ENCODE measurements around the gene IFNLR1.

The IFNLR1 gene

DNA sequence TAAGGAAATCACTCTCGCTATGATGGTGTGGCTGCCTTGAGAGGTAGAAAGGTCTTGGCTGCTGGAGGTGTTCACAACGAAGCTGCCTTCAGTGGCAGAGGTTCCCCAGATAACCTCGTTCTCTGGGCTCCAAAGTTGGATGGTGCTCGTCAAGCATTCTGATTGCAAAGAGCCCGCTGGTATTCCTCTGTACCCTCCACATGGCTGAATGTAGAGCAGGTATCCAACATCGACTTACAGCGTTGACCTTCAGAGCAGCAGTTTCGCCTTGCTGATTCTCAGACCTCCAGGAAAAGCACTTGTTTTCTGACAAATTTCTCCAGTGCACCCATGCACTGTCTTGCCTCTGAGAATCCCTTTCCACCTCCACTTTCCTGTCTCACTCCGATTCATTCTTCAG, 39.9 kb downstream of the IFNLR1 start:
- no peak for DNase-seq

DNA sequence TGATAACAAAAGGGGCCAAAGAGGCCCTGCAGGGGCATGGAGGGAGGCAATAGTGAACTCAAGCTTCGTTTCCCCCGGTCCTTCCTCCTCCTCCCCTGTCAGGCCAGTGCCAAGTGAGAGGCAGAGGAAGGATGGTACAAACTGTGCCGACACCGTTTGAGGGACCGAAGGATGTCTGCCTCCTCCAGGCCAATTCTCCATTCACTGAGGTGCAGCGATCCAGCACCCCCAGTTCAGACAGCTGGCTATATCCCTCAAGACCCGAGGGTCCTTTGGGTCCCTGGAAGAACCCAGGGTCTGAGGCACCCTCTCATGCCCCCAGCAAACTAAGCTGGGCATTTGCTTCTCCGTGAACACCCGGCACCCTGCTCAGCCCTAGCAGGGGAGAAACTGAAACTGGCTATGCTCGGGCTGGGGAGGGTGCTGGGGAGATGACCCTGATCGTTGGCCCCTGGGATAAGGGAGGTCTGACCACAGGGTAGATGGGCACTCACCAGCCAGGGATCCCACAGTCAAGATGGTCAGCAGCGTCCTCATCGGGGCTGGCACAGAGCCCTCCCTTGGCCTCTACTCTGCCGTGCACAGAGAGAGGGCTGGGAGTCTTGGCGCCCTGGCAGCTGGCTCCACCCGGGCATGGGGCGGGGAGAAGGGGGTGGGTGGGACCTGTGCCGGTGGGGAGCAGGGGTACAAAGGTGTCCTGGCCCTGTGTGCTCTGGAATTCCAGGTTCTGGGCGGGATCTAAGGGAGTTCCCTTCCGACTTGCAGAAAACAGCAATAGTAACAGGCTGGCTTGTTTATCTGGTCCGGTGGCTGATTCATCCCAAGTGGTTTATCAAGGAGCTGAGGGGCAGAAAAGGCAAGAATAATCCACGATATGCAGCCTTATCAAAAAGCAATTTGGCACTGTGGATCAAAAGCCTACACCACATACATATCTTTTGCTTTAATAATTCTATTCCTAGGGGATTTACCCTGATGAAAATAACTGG, 44.2 kb downstream of the IFNLR1 start, which contains the start of gene IL22RA1:
IL22RA1 (minus strand) TSS at position 595 of the 989 bp plus-strand sequence; CDS start at position 537, 58 bp downstream.
- DNase-seq: no peak

DNA sequence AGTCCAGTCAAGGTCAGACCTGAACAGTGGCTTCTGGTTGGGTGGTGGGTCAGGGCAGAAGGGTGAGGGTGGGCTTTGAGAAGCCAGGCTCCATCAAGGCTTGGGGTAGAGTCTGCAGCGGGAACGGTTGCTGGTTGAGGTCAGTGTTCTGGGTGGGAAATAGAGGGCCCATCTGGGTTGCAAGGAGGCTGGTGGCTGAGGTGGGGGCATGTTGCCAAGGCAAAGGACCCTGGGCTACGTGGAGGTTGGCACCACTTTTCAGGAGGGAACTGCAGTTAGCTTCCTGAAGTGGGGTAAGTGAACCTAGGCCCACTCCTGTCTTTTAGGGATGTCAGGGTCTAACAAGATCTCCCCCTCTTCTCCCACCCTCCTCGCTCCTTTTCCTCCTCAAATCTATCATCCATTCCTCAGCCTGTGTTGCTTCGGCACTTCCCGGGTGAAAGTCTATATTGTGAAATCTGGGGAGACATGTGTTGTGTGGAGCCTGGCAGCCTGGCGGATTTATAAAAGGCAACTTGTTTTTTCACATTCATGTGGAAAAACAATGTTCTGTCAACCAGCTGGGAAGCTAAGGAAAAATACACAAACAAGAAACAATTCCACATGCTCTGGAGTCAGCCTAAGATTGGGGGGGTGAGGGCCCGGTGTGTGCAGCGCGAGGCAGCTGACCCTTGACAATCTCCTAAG, 45.6 kb downstream of the IFNLR1 start:
- no peak for DNase-seq

DNA sequence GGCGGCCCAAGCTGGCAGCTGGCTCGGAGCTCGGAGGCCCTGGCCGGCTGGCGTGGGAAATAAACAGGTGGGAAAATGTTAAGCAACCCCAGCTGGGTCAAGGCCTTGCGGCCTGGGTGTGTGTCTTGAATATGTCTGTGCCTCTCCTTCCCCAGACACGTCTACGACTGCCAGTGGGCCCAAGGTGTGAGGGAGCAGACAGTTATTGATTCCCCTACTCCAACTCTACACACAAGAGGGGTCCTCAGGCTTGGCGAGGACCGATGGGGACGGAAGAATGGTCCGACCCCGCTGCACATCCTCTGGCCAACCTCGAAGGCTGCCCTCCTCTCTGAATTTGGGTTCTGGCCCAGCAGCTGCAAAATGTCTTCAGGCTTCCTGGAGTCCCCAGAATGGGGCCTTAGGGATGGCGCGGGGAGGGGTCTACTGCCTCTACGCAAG, 46.3 kb downstream of the IFNLR1 start:
- no peak for DNase-seq

DNA sequence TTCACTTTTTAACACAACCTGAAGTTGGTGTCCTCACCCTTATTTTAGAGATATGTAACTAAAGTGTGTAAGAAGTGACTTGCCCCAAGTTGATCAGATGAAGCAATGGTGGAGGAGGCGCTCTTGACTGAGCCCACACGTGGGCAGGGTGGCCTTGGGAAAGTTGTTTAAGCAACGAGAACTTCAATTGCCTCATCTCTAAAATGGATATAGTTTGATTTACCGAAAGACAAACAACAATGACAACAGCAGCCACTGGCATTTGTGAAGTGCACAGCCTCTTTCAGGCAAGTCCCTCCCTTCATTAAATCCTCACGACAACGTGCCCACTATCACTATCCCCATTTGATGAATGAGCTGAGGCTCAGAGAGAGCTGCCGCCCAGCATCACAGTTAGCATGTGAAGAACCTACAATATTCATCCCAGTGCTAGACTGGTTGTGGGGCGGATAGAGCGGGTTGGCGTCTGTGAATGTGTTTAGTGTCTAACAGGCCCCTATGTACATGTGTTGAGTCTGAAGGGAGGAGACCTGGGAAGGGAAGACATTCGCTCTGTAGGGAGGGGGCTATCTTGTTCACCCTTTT, 47.2 kb downstream of the IFNLR1 start:
- DNase-seq: no peak

DNA sequence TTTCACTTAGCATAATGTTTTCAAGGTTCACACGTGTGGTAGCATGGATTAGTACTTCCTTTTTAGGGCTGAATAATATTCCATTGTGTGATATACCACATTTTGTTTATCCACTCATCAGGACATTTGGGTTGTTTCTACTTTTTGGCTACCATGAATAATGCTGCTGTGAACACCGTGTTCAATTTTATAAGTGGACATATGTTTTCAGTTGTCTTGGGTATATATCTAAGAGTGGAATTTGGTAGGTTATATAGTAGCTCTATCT, 47.9 kb downstream of the IFNLR1 start:
- DNase-seq: no peak

DNA sequence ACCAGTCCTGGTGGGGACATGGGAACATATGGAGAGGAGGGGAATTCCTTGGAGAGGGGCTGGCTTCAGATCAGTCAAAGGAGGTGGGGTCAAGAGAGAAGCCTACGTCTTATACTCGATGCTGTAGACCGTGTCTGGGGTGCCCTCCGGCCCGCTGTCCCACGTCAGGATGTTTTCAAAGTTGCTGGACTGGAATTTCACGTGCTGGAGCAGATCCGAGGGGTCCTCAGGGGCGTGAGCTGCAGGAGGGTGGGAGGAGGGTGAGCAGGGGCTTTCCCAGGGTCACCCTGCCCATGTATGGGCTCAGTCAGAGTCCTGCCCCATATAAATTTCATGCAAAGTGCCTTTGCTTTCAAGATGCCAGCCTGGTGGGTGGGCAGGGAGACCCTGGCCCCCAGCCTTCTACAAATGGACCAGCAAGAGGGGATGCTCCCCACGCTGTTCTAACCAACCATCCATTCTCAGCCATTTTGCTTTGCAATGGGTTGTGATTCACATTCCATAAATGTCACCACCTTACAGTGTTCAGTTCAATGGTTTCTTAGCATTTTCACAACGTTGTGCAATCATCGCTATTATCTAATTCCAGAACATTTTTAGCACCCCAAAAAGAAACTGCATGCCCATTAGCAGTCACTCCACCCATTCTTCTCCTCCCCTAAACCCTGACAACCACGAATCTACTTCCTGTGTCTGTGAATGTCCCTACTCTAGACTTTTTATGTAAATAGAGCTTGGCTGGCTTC, 48.4 kb downstream of the IFNLR1 start:
- DNase-seq: no peak

DNA sequence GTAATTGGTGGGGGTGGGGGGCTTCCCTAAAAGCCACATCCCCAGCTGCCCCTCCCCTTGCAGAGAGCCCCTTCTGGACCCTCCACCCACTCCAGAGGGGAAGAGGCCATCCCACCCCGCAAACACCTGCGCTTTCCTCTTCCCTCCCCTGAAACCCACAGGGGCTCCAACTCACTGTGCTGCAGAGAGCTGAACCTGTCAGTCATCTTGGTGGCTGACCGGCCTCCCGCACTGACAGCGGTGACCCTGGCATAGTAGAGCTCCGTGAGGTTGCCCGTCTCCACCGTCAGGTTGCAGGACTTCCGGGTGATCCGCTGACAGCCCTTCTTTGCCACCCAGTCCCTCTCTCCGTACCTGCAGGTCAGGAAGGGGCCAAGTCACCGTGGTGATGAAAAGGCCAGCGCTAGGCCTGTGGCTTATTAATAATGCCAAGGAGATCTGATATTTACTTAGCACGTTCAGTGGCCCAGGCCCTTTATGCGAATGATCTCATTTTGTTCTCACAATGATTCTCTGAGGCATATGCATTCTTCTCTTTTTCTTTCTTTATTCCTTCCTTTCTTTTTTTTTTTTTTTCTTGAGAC, 50.0 kb downstream of the IFNLR1 start:
- no peak for DNase-seq

DNA sequence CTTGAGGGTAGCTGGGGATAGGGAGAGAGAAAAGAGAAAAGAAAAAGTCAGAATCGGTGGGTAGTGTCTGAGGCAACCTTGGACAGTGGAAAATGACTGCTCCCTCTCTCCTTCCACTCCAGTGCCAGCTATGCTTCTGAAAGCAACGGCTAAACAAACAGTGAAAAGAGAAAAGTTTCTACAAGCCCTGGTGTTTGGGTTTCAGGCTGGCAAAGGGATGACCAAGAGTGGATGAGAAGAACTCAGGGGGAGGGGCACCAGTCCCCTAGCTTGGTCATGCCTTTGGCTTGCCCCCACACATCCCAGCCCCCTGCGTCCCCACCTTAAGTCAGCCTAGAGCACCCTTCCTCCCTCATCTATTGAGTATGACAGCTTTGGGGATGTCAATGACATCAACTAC, 52.7 kb downstream of the IFNLR1 start:
- DNase-seq: no peak

DNA sequence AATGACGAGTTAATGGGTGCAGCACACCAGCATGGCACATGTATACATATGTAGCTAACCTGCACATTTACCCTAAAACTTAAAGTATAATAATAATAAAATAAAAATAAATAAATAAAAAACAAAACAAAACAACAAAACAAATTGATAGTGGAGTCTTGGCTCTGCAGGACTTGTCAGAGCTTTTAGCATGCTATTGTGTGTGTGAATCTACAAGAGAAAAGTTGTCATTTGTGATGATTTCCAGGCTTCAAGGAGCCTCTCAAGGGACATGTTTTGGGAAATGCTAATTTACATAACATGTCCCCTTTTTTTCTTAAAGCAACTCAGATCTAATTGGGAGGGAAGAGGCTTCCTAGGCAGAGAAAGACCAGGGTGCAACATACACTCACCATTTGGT, 53.3 kb downstream of the IFNLR1 start:
- DNase-seq: no peak

DNA sequence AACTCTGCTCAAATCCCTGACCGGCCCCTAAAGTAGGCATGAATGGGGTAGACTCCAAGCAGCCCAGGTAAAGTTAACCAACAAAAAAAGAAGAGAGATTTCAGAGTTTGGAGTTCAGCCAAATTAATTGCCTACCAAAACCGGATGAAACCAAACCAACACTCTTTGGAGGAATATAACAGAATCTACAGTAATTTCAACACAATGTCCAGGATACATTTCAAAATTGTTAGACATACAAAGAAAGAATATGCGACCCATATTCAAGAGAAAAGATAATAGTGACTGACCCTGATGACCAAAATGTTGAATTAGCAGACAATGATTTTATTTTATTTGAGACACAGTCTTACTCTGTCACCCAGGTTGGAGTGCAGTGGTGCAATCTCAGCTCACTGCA, 56.7 kb downstream of the IFNLR1 start:
- DNase-seq: no peak

DNA sequence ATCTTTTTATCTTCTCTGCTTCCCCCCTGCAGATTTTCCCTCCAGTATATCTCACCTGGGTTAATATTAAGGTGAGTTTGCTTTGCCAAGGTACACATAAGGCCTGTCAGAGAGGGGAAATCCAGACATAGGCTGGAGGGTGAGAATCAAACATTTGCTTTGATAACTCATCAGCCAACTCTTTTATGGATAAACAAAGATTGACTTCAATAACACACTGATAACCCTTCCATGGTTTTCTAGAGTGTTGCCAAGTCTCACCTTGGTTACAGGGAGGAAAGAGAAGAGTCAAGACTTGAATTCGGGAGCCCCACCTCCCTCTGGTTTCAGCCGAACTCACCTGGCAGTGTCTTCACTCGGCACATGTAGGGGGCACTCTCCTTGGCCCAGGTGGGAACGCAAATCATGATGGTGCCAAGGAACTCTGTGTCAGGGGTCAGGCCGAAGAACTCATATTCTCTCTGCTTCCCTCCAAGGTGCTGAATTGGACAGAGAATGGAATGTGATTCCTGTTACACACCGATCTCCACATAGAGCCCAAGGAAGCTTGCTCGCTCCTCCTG, 59.2 kb downstream of the IFNLR1 start:
- no peak for DNase-seq

DNA sequence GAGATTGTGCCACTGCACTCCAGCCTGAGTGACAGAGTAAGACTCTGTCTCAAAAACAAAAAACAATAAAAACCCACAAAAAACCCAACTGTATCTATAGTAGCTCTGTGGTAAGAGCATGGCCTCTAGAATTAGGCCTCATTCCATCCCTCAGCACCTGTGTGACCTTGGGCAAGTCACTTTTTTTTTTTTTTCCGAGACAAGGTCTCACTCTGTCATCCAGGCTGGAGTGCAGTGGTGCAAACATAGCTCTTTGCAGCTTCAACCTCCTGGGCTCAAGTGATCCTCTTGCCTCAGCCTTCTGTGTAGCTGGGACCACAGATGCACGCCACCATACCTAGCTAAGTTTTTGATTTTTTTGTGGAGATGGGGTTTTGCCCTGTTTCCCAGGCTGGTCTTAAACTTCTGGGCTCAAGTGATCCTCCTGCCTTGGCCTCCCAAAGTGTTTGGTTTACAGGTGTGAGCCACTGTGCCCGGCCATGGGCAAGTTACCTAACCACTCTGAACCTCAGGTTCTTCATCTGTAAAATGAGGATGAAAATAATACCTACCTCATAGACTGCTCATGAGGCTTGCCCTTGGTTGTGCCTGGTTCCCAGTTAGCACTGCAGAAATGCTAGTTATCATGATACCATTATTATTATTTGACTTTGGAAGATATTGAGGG, 59.8 kb downstream of the IFNLR1 start:
- DNase-seq: no peak

DNA sequence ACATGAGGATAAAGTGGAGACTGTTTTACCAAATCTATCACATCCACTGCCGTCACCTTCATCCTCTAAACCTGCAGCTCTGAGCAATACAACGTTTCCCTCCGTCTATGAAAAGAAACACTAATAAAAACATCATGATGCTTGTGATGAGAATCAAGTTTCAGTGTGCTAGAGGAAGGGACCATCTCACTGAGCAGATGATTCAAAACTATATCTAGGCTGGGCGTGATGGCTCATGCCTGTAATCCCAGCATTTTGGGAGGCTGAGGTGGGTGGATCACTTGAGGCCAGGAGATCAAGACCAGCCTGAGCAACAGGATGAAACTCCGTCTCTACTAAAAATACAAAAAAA, 60.4 kb downstream of the IFNLR1 start:
- DNase-seq: no peak

DNA sequence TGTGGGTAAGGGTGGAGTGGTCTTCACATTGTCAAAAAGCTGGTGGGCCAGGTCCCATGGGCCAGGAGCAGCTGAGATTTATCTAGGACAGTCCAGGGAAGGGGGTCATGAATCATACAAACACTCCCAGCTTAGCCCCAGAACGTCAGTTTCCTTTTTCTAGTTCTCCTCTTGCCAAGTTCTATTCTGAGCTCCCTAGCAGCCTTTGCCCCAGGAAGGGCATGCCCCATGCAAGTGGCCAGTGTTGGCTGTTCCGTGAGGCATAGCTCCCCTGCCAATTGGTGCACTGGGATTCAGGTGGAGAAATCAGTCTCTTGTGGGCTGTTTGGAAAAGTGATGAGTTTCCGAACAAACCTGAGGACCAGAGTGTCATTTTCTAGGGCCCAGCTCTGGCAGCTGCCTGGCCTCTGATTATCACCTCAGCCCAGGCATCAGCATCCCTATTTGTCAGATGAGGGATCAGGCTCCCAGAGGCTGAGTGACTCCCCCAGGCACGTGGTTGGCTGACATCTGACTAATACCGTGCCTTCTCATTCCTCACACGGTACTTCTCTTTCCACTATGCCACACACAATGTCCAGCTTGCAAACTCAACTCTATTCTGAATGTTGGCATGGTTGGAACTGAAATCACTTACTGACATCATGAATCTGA, 60.9 kb downstream of the IFNLR1 start:
- no peak for DNase-seq

DNA sequence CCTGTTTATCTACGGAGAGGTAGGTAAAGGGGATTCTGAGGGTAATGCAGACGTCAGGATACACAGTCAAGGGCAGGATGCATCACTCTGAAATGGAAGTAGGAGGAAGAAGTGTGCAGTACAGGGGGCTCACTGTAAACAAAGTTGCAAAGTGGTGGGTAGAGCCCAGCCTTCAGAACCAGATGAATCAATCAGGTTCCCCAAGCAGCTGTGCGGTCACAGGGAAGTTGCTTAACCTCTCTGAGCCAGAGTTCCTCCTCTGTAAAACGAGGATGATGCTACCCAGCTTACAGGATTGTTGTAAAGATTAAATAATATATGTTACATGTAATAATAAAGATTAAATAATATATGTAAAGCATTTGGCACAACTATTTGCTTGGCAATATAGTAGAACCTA, 61.6 kb downstream of the IFNLR1 start:
- no peak for DNase-seq

DNA sequence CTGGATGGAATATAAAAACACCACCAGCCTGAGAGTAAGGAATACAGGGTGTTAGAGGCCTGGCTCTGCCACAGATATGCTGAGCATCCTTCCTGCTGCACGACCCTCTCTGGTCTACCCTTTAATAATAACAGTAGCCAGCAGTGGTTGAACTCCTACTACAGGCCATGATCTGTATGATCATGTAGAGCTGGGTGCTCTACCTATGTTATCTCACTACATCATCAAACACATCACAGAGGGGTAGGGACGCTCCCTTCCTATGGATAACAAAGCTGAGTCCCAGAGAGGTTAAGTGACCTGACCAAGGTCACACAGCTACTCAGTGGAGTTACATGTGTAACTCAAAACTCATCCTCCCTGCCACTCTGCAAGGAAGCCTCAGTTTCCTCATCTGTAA, 62.1 kb downstream of the IFNLR1 start:
- no peak for DNase-seq

DNA sequence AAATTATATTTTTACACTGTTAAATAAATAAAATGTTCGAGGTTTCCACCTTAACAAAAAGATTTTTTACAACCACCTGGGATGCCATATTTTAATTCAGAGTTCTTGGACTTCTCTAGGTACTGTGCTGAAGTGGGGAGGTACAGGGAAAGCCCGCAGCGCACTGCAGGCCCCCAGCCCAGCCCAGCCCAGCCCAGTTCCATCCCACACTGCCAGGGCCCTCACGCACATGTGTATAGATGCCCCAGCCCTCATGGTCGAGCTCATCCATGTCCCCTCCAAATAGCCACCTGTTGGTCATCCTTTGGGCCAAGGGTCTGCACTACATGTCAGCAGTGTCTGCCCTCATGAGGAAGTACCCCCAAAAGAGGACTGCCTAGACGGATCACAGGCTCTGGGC, 63.5 kb downstream of the IFNLR1 start:
- DNase-seq: no peak

DNA sequence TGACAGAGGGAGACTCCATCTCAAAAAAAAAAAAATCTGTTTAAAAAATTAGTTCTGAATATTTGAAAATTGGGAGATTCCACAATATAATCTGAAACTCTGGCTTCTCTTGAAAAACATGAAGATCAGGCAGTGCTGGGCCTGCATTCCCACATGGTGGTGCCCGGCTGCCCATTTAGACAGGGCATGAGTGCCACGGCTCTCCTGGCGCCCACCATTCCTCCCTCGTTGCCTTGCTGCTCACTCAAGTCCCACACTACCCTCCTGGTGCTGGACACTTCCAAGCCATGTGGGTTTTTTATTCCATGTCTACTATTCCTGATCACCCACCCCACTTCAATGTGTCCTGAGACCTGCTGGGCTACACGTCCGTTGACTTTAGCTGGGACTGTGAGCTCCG, 64.3 kb downstream of the IFNLR1 start:
- DNase-seq: no peak

DNA sequence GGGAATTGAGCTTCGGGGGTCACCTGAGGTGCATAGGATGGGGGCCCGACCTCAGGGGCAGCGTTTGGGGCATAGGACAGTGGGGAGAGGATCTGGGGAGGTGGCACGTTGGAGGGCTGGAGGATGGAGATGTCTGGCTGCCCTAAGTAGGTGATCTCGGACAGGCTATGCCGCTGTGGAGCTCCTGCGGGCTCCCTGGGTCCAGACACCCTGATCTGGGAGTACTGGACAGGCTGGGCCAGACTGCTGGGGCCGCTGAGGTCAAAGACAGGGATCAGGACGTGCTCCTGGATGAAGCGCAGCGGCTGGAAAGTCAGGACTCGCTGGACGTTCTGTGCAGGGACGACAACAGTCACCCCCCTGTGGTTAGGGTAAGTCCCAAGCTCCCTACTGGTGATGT, 65.7 kb downstream of the IFNLR1 start:
- no peak for DNase-seq

DNA sequence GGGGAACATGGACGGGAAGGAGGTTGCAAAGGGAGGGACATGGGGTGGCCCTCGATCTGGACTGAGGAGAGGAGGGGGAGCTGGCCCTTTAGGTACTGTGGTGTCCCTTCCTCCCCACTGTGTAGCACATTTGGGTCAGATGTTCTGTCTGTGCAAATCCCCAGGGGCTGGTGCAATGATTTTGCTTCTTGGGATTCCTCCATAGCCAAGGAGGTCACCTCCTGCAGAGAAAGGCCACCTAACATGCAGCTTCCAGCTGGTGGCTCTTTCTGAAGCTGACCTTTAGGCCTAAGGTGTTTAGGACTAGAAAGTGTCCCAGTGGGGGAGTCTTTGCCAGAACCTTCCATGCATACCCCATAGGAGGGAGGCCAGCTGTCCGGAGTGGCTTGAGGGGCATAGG, 66.1 kb downstream of the IFNLR1 start:
- no peak for DNase-seq
